HepG2 (cell line): ENCODE results near the gene TCFL5. TPM values are rescaled to one million over a fixed set of nuclear protein-coding genes. Genes with fewer than 3 reads are reported as not detected.

Experiments
- ATAC-seq: fragments of 200-7000 bp; cut with Tn5 transposase; 3 replicates; pipeline ENCODE4 v1.9.1; 2020; ENCODE audit warnings: mild to moderate bottlenecking, moderate library complexity
- BruUV-seq: library from RNA; stranded (reverse); fragments of 400-500 nt; replicated peaks from 2 replicates; lab custom pipeline; 2021; lab: Mats Ljungman, UMichigan
- CTCF ChIA-PET: fragments of 300-600 bp; formaldehyde crosslinking; extraction: SDS; loops from one replicate; lab custom pipeline; 2021; ENCODE audit warnings: low total read pairs, inconsistent platforms, low intra/inter-chr PET ratio; lab: Yijun Ruan, JAX
- POLR2A ChIA-PET: fragments of 350-600 bp; sonication (Branson Sonifier 250); formaldehyde crosslinking; loops from one replicate; lab custom pipeline; 2020; ENCODE audit warnings: antibody characterized with exemption, inconsistent platforms; lab: Yijun Ruan, JAX
- DNase-seq: peaks from one replicate; pipeline ENCODE4 v3.0.0-alpha.2; 2015; ENCODE audit warnings: low spot score
- FAIRE-seq: peaks from 3 replicates; lab custom pipeline; 2011; peaks lifted over from hg19 to GRCh38; lab: Jason Lieb, UNC
- H2AFZ ChIP-seq: one replicate; pipeline ENCODE4 v1.6.1; 2011; ENCODE audit warnings: low read length, inconsistent platforms
- H3K27ac ChIP-seq: fragments of 300-600 bp; 3 replicates; pipeline ENCODE4 v1.8.0; 2011; ENCODE audit warnings: mixed run types, mild to moderate bottlenecking, mixed read lengths, low read length, inconsistent platforms; ENCODE audit not compliant: insufficient read depth; ENCODE audit errors: extremely low read length
- H3K27me3 ChIP-seq, 2 experiments: fragments of 200-600 bp in 1 of 2; 2 replicates in 1 of 2; 3 replicates in 1 of 2; pipeline versions ENCODE4 v1.6.0 to v1.8.0; 2011; ENCODE audit warnings: low read length in 2 of 2, mild to moderate bottlenecking in 2 of 2, moderate library complexity in 2 of 2, inconsistent platforms in 1 of 2; ENCODE audit not compliant: insufficient read depth in 2 of 2, control insufficient read depth in 1 of 2
- H3K36me3 ChIP-seq, 2 experiments: fragments of 200-600 bp in 1 of 2; replicated peaks in 1 of 2; 2 replicates in 1 of 2; 3 replicates in 1 of 2; pipeline versions ENCODE4 v1.5.1 to v1.8.0; 2011; ENCODE audit warnings: low read length in 2 of 2, inconsistent platforms in 1 of 2; ENCODE audit not compliant: insufficient read depth in 2 of 2, control insufficient read depth in 1 of 2
- H3K4me1 ChIP-seq: 2 replicates; pipeline ENCODE4 v1.5.1; 2012; ENCODE audit warnings: low read length, inconsistent platforms; ENCODE audit not compliant: insufficient read depth
- H3K4me2 ChIP-seq: 2 replicates; pipeline ENCODE4 v1.6.0; 2011; ENCODE audit warnings: low read depth, low read length, inconsistent platforms
- H3K4me3 ChIP-seq, 3 experiments: fragments of 200-600 bp in 1 of 3; sonication (generic), shearing (Covaris generic) in 1 of 3; replicated peaks in 1 of 3; 2 replicates each; pipeline ENCODE4 v1.5.1; 2011 to 2016; ENCODE audit warnings: low read length in 3 of 3, inconsistent platforms in 2 of 3, low read depth in 2 of 3, mild to moderate bottlenecking in 2 of 3, control low read depth in 1 of 3, mixed read lengths in 1 of 3; ENCODE audit not compliant: insufficient read depth in 1 of 3
- H3K79me2 ChIP-seq: one replicate; pipeline ENCODE4 v1.6.1; 2011; ENCODE audit warnings: low read length, inconsistent platforms; ENCODE audit not compliant: insufficient read depth
- H3K9ac ChIP-seq: 2 replicates; pipeline ENCODE4 v1.6.0; 2011; ENCODE audit warnings: mild to moderate bottlenecking, low read depth, low read length, inconsistent platforms; ENCODE audit not compliant: insufficient read depth
- H3K9me3 ChIP-seq: 2 replicates; pipeline ENCODE4 v1.5.1; 2012; ENCODE audit warnings: mild to moderate bottlenecking, low read length
- H4K20me1 ChIP-seq: 2 replicates; pipeline ENCODE4 v1.6.0; 2011; ENCODE audit warnings: inconsistent platforms, mild to moderate bottlenecking, low read length, moderate library complexity; ENCODE audit not compliant: insufficient read depth
- AGO2 ChIP-seq: fragments of 200-400 bp; formaldehyde crosslinking; optimal IDR thresholded peaks from 2 replicates; pipeline ENCODE3; 2017; ENCODE audit warnings: mild to moderate bottlenecking, low read depth, low read length, moderate library complexity
- MAFK ChIP-seq, 2 experiments: IDR thresholded peaks in 1 of 2; conservative IDR thresholded peaks in 1 of 2; 2 replicates each; pipeline ENCODE4 v1.6.1; 2011; ENCODE audit warnings: improper control_type of control experiment in 2 of 2, low read length in 2 of 2
- MYC ChIP-seq: sonication (generic); formaldehyde crosslinking; IDR thresholded peaks from 2 replicates; pipeline ENCODE4 v1.9.0; 2021; ENCODE audit warnings: missing genetic modification reagents, borderline replicate concordance
- RBFOX2 ChIP-seq: fragments of 200-400 bp; formaldehyde crosslinking; IDR thresholded peaks from 2 replicates; pipeline ENCODE4 v1.6.1; 2017; ENCODE audit warnings: low read depth, mild to moderate bottlenecking, low read length
- SP2 ChIP-seq: sonication (generic); formaldehyde crosslinking; IDR thresholded peaks from 2 replicates; pipeline ENCODE4 v1.5.1; 2020; ENCODE audit warnings: mild to moderate bottlenecking, missing genetic modification reagents
- WGBS: methylation state at CpG from one replicate; pipeline ENCODE4 v1.1.6; 2017; ENCODE audit warnings: low lambda C conversion rate; 5-methylcytosine and 5-hydroxymethylcytosine counted together
- in situ Hi-C: cut with HindIII; loops from 2 replicates; pipeline ENCODE4 v1.10.0; 2017; ENCODE audit warnings: low pct_unique_long_range_greater_than_20kb; ENCODE audit not compliant: extremely low pct_ligation_motif_present
- intact Hi-C: fragments of 100-400 bp; cut with micrococcal nuclease; formaldehyde crosslinking; loops from one replicate; pipeline ENCODE4 v1.10.0; 2022; ENCODE audit not compliant: unreplicated experiment
- polyA plus RNA-seq, 8 experiments: library from polyadenylated mRNA; depleted of rRNA in 3 of 8; stranded (reverse) in 7 of 8; unstranded in 1 of 8; fragments of >200 nt; fragmentation: Illumina TruSeq in 4 of 8; extraction: Trizol in 4 of 8; gene quantifications; 2 replicates each; pipeline versions ENCODE4 v1.2.1 to v1.2.3, GENCODE V29; 2011 to 2016; ENCODE audit warnings: low read depth in 4 of 8, missing spikeins in 1 of 8, mixed read lengths in 1 of 8; ENCODE audit not compliant: insufficient read depth in 1 of 8
- total RNA-seq, 5 experiments: library from RNA; depleted of rRNA; stranded (reverse); fragments of >200 nt; fragmentation: Illumina TruSeq; extraction: Trizol; gene quantifications; 2 replicates each; pipeline ENCODE4 v1.2.3, GENCODE V29; 2016; ENCODE audit warnings: low read depth in 1 of 5
- TF ChIP-seq, protein P1 (sequence below): sonication (generic); formaldehyde crosslinking; IDR thresholded peaks from 2 replicates; pipeline ENCODE4 v1.5.0; 2020; ENCODE audit warnings: mild to moderate bottlenecking, missing genetic modification reagents
- TF ChIP-seq, protein P2 (sequence below): sonication (generic); formaldehyde crosslinking; IDR thresholded peaks from 2 replicates; pipeline ENCODE4; 2020; ENCODE audit warnings: missing genetic modification reagents, mild to moderate bottlenecking, borderline replicate concordance

The TCFL5 gene
- total and polyA plus RNA-seq, 2 of the 13 experiments (the other 11 are each of a cell fraction or from before 2014, with no cell fraction given) = 14.8 to 20.0 TPM

DNA sequence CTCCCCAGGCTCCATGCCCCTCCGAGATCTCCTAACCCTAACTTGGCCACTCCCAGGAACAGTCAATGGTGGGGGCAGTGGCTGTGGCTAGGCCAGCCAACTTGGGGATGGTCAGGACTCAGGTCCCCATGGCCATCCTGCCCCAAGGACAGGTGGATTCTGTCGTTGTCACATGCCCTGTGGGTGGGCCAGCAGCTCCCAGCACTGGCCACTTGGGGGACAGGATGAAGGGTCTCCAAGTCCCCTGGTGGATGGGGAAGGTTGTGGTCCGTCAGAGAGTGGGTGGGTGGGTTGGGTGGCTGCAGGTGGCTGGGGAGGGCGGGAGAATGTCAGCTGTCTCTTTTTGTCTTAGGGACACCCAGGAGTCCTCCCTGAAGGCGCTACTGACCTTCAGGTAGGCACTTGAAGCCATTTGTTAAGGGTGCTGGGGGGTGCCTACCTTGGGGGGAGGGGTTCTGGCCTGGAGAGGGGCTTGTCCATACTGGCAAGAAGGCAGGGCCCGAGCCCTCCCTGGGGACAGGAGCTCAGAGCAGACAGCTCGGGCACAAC is 39.3 kb downstream of the TCFL5 start (continued):
- TF ChIP-seq, protein P1, sequence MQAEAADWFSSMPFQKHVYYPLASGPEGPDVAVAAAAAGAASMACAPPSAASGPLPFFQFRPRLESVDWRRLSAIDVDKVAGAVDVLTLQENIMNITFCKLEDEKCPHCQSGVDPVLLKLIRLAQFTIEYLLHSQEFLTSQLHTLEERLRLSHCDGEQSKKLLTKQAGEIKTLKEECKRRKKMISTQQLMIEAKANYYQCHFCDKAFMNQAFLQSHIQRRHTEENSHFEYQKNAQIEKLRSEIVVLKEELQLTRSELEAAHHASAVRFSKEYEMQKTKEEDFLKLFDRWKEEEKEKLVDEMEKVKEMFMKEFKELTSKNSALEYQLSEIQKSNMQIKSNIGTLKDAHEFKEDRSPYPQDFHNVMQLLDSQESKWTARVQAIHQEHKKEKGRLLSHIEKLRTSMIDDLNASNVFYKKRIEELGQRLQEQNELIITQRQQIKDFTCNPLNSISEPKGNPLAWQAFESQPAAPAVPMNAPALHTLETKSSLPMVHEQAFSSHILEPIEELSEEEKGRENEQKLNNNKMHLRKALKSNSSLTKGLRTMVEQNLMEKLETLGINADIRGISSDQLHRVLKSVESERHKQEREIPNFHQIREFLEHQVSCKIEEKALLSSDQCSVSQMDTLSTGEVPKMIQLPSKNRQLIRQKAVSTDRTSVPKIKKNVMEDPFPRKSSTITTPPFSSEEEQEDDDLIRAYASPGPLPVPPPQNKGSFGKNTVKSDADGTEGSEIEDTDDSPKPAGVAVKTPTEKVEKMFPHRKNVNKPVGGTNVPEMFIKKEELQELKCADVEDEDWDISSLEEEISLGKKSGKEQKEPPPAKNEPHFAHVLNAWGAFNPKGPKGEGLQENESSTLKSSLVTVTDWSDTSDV = 0 out of 2 replicates have a peak, but pooled peaks have one; percentile 4
- TF ChIP-seq MAFK (conservative IDR thresholded peaks at IDR 0.05 in 1 of 2, IDR thresholded peaks at IDR 0.05 in 1 of 2; ENCODE audit: low read length in 2 of 2) = no peak

GRCh38 chr20:62821726-62822210 is 39.9 kb downstream of the TCFL5 start:
- peak; percentile 67 for TF ChIP-seq RBFOX2
- no peak for TF ChIP-seq SP2 (CRISPR knock-in tag)
- TF ChIP-seq, protein P2, sequence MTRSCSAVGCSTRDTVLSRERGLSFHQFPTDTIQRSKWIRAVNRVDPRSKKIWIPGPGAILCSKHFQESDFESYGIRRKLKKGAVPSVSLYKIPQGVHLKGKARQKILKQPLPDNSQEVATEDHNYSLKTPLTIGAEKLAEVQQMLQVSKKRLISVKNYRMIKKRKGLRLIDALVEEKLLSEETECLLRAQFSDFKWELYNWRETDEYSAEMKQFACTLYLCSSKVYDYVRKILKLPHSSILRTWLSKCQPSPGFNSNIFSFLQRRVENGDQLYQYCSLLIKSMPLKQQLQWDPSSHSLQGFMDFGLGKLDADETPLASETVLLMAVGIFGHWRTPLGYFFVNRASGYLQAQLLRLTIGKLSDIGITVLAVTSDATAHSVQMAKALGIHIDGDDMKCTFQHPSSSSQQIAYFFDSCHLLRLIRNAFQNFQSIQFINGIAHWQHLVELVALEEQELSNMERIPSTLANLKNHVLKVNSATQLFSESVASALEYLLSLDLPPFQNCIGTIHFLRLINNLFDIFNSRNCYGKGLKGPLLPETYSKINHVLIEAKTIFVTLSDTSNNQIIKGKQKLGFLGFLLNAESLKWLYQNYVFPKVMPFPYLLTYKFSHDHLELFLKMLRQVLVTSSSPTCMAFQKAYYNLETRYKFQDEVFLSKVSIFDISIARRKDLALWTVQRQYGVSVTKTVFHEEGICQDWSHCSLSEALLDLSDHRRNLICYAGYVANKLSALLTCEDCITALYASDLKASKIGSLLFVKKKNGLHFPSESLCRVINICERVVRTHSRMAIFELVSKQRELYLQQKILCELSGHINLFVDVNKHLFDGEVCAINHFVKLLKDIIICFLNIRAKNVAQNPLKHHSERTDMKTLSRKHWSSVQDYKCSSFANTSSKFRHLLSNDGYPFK = 0 out of 2 replicates have a peak, but pooled peaks have one; percentile 7
- peak; percentile 65 for TF ChIP-seq AGO2
- TF ChIP-seq MYC (CRISPR knock-in tag) = 0 out of 2 replicates have a peak, but pooled peaks have one; percentile 7
- H3K9me3 ChIP-seq = no peaks in the 10 kb centered on the region
- H3K79me2 ChIP-seq = peaks cover 6% of the 10 kb centered on the region
- H3K4me3 ChIP-seq = no peak overlapping the region
- ChIA-PET POLR2A (interaction anchor here (1.2 to 1.8 kb wide), 6 partner anchors 14 to 155 kb away, joined by 3 to 26 read pairs (median 8); partner anchors contain the start of gene MRGBP), CTCF (interaction anchor here (1.1 to 1.7 kb wide), 4 partner anchors 13 to 187 kb away, joined by 3 to 14 read pairs (median 6); no protein-coding TSS in a partner anchor)
- H3K36me3 ChIP-seq = no peaks in the 10 kb centered on the region
- FAIRE-seq = no peak
- ATAC-seq = no peak
- intact Hi-C loops = loop anchor here (1.0 to 5.0 kb wide), 4 partner anchors 26 to 187 kb away; partner anchors contain the start of gene TCFL5
- WGBS = 98% methylated on average over 12 of the region's 12 CpGs
- H3K27me3 ChIP-seq = no peaks in the 10 kb centered on the region
- no peak overlapping the region for H3K4me2 ChIP-seq
- peaks cover 4% of the 10 kb centered on the region; the same call in 1 of the 2 replicates for H4K20me1 ChIP-seq
- no peak for DNase-seq
- H3K4me1 ChIP-seq = peaks cover 73% of the 10 kb centered on the region
- H3K27ac ChIP-seq = no peak overlapping the region
- in situ Hi-C loops = no loop called here
- no peak overlapping the region for H3K9ac ChIP-seq
- H2AFZ ChIP-seq = no peak overlapping the region
- no TSS peak for BruUV-seq
